ENCODE measurements around the gene RSPH10B. TPM values are rescaled to one million over a fixed set of nuclear protein-coding genes. Genes with fewer than 3 reads are reported as not detected.
"Not testable (repeated sequence)": the region's sequence is repeated elsewhere in the genome, so short reads cannot be mapped to it uniquely, and the experiment has no call there.

The RSPH10B gene
- total RNA-seq, 4 donors from 2014 or later, result not detected

- H3K9me3 ChIP-seq; in situ Hi-C loops (cut with MboI; ENCODE audit: low pct_ligation_motif_present in 1 of 4, low pct_unique_long_range_greater_than_20kb in 1 of 4, low sequenced_read_pairs in 3 of 4); H3K36me3 ChIP-seq; DNase-seq; H3K4me1 ChIP-seq; H3K27ac ChIP-seq; H3K27me3 ChIP-seq; H3K4me3 ChIP-seq; intact Hi-C loops (cut with DNase I; ENCODE audit: low total_unique reads): not testable (repeated sequence)
- no CpG with 5 or more reads among the region's 8 CpGs for WGBS, 2 donors (ENCODE audit: low coverage in 1 of 2)
These were observed 3.1 kb upstream of the RSPH10B start for GRCh38 chr7:5973580-5973979.

- H3K27me3 ChIP-seq; in situ Hi-C loops (cut with MboI; ENCODE audit: low pct_ligation_motif_present in 1 of 4, low pct_unique_long_range_greater_than_20kb in 1 of 4, low sequenced_read_pairs in 3 of 4); H3K9me3 ChIP-seq; H3K4me1 ChIP-seq; intact Hi-C loops (cut with DNase I; ENCODE audit: low total_unique reads); DNase-seq; H3K4me3 ChIP-seq; H3K36me3 ChIP-seq; H3K27ac ChIP-seq: not testable (repeated sequence)
- WGBS, 2 donors (ENCODE audit: low coverage in 1 of 2), result 80% methylated on average over 4 of the region's 7 CpGs; no CpG with 5 or more reads in 1 of the 2 donors
These were observed 6.7 kb downstream of the RSPH10B start for GRCh38 chr7:5963810-5964209.

- H3K9me3 ChIP-seq; in situ Hi-C loops (cut with MboI; ENCODE audit: low pct_ligation_motif_present in 1 of 4, low pct_unique_long_range_greater_than_20kb in 1 of 4, low sequenced_read_pairs in 3 of 4); H3K36me3 ChIP-seq; H3K27ac ChIP-seq; H3K4me1 ChIP-seq; H3K27me3 ChIP-seq; DNase-seq; intact Hi-C loops (cut with DNase I; ENCODE audit: low total_unique reads); H3K4me3 ChIP-seq: not testable (repeated sequence)
- 85% methylated on average over 4 of the region's 13 CpGs; no CpG with 5 or more reads in 1 of the 2 donors for WGBS, 2 donors (ENCODE audit: low coverage in 1 of 2)
These were observed 7.3 kb downstream of the RSPH10B start for GRCh38 chr7:5963205-5963604.

- H3K27me3 ChIP-seq; H3K9me3 ChIP-seq; H3K4me3 ChIP-seq; H3K27ac ChIP-seq; DNase-seq; in situ Hi-C loops (cut with MboI; ENCODE audit: low pct_ligation_motif_present in 1 of 4, low pct_unique_long_range_greater_than_20kb in 1 of 4, low sequenced_read_pairs in 3 of 4); H3K36me3 ChIP-seq; H3K4me1 ChIP-seq; intact Hi-C loops (cut with DNase I; ENCODE audit: low total_unique reads): not testable (repeated sequence)
- no CpG with 5 or more reads among the region's 17 CpGs for WGBS, 2 donors (ENCODE audit: low coverage in 1 of 2)
These were observed 35.5 kb downstream of the RSPH10B start for GRCh38 chr7:5934945-5935450.

DNA sequence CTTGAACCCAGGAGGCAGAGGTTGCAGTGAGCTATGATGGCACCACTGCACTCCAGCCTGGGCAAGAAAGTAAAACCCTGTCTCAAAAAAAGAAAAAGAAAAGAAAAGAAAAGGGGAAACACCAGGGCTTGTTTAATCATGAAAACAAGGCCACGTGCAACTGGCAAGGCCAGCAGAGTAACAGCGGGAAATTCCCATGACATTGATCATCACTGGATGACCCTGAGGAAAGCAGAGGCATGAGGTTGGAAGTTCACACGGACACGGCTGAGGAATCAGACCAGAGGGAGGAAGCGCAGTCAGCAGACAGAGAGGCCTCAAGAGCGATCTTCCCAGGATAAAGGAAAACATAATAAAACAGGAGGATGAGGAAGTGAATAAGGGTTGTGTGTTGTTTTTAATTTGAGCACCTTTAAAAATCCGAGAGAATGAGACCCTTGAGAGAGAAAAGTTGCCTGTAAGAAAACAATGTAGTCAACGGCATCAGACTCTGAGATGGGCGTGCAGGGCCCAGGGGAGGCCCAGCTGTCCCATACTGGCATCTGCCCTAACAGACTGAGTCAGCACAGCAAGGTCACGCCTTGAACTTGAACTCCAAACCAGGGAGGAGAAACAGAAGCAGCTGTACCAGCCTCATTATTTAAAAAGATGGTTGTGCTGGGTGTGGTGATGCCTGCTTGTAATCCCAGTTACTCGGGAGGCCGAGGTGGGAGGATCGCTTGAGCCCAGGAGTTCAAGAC, 38.4 kb downstream of the RSPH10B start:
- not testable (repeated sequence) for DNase-seq
- 67% methylated on average over 7 of the region's 13 CpGs; no CpG with 5 or more reads in 1 of the 2 donors for WGBS, 2 donors (ENCODE audit: low coverage in 1 of 2)

GRCh38 chr7:5931250-5931649, 39.2 kb downstream of the RSPH10B start:
- H3K36me3 ChIP-seq; H3K27ac ChIP-seq; in situ Hi-C loops (cut with MboI; ENCODE audit: low pct_ligation_motif_present in 1 of 4, low pct_unique_long_range_greater_than_20kb in 1 of 4, low sequenced_read_pairs in 3 of 4); H3K4me3 ChIP-seq; DNase-seq; H3K4me1 ChIP-seq; intact Hi-C loops (cut with DNase I; ENCODE audit: low total_unique reads); H3K9me3 ChIP-seq; H3K27me3 ChIP-seq: not testable (repeated sequence)
- 98 to 99% methylated on average over 10 to 14 of the region's 14 CpGs for WGBS, 2 donors (ENCODE audit: low coverage in 1 of 2)

More for the DNA sequence above, 38.4 kb downstream of the RSPH10B start:
- H3K4me3 ChIP-seq; in situ Hi-C loops (cut with MboI; ENCODE audit: low pct_ligation_motif_present in 1 of 4, low pct_unique_long_range_greater_than_20kb in 1 of 4, low sequenced_read_pairs in 3 of 4); H3K36me3 ChIP-seq; H3K4me1 ChIP-seq; intact Hi-C loops (cut with DNase I; ENCODE audit: low total_unique reads); H3K9me3 ChIP-seq; H3K27ac ChIP-seq; H3K27me3 ChIP-seq: not testable (repeated sequence)

DNA sequence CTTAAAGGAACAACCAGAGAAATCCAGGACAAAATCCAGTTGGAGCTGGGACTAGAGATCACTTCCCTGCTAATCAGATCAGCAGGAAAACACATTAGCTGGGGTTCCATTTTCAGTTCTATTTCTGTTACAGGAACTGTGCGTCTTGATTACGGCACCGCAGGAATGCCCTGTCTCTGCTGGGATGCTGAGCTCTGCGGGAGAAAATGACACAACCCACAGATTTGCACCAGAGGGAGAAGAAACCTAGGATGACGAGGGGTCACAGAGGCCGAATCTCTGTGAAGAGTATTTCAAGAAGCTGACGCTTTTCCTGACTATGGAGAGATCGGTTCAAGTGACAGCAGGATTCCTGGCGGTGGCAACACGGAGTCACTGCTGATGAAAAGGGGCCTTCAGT, 40.2 kb downstream of the RSPH10B start:
- H3K36me3 ChIP-seq; DNase-seq; H3K9me3 ChIP-seq; H3K4me3 ChIP-seq; intact Hi-C loops (cut with DNase I; ENCODE audit: low total_unique reads); H3K27me3 ChIP-seq; H3K4me1 ChIP-seq; in situ Hi-C loops (cut with MboI; ENCODE audit: low pct_ligation_motif_present in 1 of 4, low pct_unique_long_range_greater_than_20kb in 1 of 4, low sequenced_read_pairs in 3 of 4); H3K27ac ChIP-seq: not testable (repeated sequence)
- WGBS, 2 donors (ENCODE audit: low coverage in 1 of 2), result no CpG with 5 or more reads among the region's 10 CpGs

GRCh38 chr7:5926263-5926870, 44.1 kb downstream of the RSPH10B start:
- H3K9me3 ChIP-seq; intact Hi-C loops (cut with DNase I; ENCODE audit: low total_unique reads); in situ Hi-C loops (cut with MboI; ENCODE audit: low pct_ligation_motif_present in 1 of 4, low pct_unique_long_range_greater_than_20kb in 1 of 4, low sequenced_read_pairs in 3 of 4); H3K27ac ChIP-seq; DNase-seq; H3K4me3 ChIP-seq; H3K36me3 ChIP-seq; H3K4me1 ChIP-seq; H3K27me3 ChIP-seq: not testable (repeated sequence)
- WGBS, 2 donors (ENCODE audit: low coverage in 1 of 2), result no CpG with 5 or more reads among the region's 13 CpGs

DNA sequence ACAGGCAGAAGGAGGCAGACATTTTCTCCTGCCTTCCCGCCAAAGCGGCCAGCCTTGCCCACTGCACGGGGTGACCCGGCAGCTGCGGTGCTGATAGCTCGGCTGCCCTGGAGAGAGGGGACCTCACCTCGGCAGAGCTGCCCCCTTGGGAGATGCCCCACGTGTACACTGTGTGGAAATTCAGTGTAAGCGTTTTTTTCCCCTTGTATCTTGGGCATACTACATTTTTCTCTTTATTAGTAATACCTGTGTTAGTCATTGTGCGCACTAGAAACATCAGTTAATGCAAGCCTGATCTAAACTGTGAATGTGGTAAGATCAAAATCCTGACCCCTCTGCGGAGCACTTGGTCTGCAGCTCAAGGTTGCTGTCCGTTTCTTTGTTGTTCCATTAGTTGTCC, 45.9 kb downstream of the RSPH10B start:
- H3K4me3 ChIP-seq; H3K36me3 ChIP-seq; H3K9me3 ChIP-seq; DNase-seq; H3K4me1 ChIP-seq; intact Hi-C loops (cut with DNase I; ENCODE audit: low total_unique reads); H3K27ac ChIP-seq; H3K27me3 ChIP-seq: not testable (repeated sequence)
- in situ Hi-C loops (cut with MboI; ENCODE audit: low pct_ligation_motif_present in 1 of 4, low pct_unique_long_range_greater_than_20kb in 1 of 4, low sequenced_read_pairs in 3 of 4), result loop anchor here in 2 of 4 donors (25.0 kb wide), 1 partner anchor 888 kb away; no protein-coding TSS in a partner anchor
- no CpG with 5 or more reads among the region's 12 CpGs for WGBS, 2 donors (ENCODE audit: low coverage in 1 of 2)

GRCh38 chr7:5924180-5924579, 46.3 kb downstream of the RSPH10B start:
- H3K27me3 ChIP-seq; DNase-seq; H3K27ac ChIP-seq; H3K36me3 ChIP-seq; H3K4me1 ChIP-seq; H3K9me3 ChIP-seq; intact Hi-C loops (cut with DNase I; ENCODE audit: low total_unique reads); H3K4me3 ChIP-seq: not testable (repeated sequence)
- no CpG with 5 or more reads among the region's 2 CpGs for WGBS, 2 donors (ENCODE audit: low coverage in 1 of 2)
- in situ Hi-C loops (cut with MboI; ENCODE audit: low pct_ligation_motif_present in 1 of 4, low pct_unique_long_range_greater_than_20kb in 1 of 4, low sequenced_read_pairs in 3 of 4), result loop anchor here in 2 of 4 donors (25.0 kb wide), 1 partner anchor 888 kb away; no protein-coding TSS in a partner anchor

Data from transverse colon (tissue), 4 donors.